Loucy (cell line): ENCODE results near the gene KIAA0232.

Source experiments
- EZH2phosphoT487 ChIP-seq: fragments of 200-600 bp; IDR thresholded peaks from 2 replicates; pipeline ENCODE4 v1.6.1; 2018; ENCODE audit warnings: antibody characterized with exemption, mild to moderate bottlenecking, moderate library complexity, borderline replicate concordance
- TF ChIP-seq, protein P1 (sequence below): fragments of 200-600 bp; sonication (generic); conservative IDR thresholded peaks from 2 replicates; pipeline ENCODE4 v1.5.1; 2014; ENCODE audit warnings: mild to moderate bottlenecking, antibody characterized with exemption, low read length

DNA sequence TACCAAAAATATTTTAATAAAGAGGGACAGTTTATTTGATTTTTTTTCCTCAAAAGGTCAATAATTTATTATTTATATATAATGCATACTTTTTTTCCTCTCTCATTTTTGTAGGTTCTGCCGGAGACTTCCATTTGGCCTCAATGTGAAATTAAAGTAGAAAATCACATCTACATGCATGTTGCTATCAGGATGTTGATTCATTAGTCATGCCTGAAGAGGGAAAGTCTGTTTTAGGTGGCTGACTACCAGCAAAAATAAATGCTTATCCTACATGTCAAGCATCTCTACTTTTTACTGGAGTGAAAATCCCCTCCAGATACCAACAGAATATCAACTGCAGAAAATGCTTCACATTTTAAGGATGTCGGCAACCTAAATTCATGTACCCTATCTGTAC is 41.5 kb downstream of the KIAA0232 start:
- TF ChIP-seq, protein P1, sequence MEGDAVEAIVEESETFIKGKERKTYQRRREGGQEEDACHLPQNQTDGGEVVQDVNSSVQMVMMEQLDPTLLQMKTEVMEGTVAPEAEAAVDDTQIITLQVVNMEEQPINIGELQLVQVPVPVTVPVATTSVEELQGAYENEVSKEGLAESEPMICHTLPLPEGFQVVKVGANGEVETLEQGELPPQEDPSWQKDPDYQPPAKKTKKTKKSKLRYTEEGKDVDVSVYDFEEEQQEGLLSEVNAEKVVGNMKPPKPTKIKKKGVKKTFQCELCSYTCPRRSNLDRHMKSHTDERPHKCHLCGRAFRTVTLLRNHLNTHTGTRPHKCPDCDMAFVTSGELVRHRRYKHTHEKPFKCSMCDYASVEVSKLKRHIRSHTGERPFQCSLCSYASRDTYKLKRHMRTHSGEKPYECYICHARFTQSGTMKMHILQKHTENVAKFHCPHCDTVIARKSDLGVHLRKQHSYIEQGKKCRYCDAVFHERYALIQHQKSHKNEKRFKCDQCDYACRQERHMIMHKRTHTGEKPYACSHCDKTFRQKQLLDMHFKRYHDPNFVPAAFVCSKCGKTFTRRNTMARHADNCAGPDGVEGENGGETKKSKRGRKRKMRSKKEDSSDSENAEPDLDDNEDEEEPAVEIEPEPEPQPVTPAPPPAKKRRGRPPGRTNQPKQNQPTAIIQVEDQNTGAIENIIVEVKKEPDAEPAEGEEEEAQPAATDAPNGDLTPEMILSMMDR: no peak
- no peak for TF ChIP-seq EZH2phosphoT487
